HG03196 (cell line): ENCODE results near the gene KRT6C.
"Not testable (repeated sequence)": the region's sequence is repeated elsewhere in the genome, so short reads cannot be mapped to it uniquely, and the experiment has no call there.

ENCODE experiments used
- ATAC-seq: cut with Tn5 transposase; IDR thresholded peaks from one replicate; pipeline ENCODE4 v1.9.1; 2021; ENCODE audit not compliant: unreplicated experiment

KRT6C gene

DNA sequence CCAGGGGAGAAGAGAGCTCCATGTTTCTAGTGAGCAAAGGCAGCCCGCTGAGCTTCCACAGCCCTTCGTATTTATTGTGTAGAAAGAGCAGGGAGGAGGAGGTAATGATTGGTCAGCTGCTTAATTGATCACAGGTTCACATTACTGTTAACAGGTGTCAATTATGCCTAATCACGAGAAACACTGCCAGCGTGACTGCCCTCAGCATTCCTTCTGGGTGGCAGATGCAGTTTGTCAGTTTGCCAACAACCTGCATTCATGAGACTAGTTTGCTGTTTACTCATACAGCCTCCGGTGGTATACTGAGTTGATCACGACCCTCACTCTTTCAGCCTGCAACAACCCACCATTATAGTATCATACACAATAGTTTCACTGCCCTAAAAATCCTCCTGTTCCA lies 27.0 kb upstream of the KRT6C start:
- not testable (repeated sequence) for ATAC-seq

DNA sequence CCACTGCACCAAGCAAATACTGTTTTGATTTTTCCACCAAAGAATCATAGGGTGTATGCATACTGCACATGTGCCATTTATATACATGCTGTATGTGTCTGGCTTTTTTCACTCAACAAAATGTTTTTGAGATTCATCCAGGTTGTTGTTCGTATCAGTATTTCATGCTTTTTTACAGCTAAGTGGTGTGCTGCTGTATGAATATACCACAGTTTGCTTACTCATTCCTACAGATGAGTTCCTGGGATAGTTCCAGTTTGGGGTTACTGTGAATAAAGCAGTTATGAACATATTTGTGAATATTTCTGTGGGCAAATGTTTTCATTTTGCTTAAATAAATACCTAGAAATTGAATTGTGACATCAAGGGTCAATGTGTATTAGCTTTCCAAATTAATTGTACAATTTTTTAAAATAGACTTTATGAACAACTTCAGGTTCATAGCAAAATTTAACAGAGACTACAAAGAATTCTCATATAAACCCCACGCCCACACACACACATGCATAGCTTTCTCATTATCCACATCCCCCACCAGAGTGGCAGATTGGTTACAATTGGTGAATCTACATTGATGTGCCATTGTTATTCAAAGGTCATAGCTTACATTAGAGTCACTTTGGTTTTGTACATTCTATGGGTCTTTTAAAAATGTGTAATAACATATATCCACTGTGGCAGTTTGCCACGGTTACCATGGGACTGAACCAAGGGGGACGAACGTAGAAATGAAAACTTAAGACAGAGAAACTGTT lies 26.4 kb upstream of the KRT6C start:
- ATAC-seq = no peak

DNA sequence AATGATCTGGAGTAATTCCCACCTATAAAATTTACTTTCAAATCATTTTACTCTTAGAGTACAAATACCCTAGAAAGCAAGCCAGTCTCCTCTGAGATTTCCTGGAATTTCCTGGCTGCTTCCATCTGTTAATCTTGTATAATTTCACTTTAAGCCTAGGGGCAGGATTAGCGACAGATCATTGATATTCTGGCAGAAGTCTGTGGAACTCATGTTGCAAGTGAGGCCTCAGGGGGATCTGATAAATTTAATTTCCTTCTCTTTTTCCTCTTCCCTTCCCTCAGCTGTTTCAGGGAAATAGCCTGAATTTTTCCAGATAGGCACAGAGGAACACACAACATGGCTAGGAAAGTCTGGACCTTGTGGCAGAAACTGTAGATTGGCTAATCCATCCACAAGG lies 25.3 kb upstream of the KRT6C start:
- no peak for ATAC-seq

DNA sequence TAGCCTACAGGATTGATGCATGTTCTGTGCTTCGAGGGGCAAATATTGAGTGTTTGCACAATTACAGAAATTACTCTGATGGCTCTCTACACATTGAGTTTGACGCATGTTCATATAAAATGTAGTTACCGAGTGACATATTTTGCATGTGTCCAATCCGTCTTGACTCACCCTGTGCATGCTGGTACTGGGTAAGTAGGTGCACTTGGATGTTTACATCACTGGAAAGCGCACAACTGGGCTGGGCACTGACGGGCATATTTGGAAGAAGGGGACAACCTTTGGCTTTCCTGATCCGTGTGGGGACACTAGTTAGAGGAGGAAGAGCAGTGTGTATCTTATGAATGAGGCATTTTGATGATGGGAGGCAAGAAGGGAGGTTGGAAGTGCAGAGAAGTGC lies 24.4 kb upstream of the KRT6C start:
- no peak for ATAC-seq

DNA sequence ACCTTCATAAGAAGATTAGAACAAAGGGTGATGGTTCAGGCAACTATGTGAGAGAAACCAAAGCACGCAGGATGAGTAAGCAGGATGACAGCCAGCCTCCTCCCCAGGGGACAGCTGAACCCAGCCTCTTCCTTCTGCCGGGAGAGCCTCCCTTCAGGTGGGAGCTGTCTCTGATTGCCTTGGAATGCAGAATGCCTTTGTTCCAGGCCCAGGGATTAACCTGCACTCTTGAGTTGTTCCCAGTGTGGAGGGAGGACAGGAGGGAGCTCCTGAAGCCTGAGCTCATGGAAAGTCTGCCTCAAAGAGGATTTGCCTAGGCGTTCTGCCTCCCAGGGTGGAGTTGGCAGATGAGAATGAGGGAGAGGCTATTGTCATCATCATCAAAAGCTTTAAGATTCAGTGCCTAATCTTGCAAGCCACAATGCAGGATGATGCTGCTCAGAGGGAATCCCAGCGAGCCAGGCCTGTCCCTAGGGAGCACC lies 23.0 kb upstream of the KRT6C start:
- no peak for ATAC-seq

DNA sequence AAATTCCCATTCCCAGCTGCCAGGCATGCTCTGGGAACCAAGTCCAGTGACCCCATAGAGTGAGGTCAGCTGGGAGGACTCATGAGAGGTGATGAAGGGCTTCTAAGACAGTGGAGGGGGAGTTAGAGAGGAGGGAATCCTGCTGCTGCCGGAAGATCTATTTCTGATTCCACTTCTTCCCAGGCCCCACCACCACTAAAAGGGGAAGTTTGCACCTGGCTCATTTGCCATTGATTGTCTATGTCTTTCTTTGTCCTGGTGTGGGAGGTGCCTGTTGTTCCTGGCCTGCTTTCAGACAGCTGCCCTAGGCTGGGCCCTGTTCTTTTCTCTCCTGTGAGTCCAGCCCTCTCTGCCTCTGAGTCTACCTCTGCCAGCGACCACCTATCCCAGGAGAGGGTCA lies 22.4 kb upstream of the KRT6C start:
- ATAC-seq = no peak

DNA sequence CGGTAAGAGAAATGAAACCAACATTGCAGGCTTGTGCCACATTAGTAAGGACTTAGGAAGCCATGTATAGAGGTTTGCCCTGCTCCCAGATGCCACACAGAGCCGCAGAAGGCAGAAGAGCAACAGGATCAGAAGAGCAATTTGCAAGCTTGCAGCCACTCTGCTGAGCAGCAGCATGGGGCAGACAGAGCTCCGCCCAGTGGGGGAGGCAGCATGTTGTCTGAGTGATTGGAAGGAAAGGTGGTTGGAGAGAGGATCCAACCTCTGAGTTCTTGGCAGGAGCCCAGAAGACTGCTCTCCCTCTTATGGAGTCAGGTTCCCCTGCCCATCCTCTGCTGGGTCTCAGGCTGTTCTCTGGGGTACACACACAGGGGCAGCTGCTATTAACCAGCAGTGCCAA lies 21.8 kb upstream of the KRT6C start:
- ATAC-seq = no peak

DNA sequence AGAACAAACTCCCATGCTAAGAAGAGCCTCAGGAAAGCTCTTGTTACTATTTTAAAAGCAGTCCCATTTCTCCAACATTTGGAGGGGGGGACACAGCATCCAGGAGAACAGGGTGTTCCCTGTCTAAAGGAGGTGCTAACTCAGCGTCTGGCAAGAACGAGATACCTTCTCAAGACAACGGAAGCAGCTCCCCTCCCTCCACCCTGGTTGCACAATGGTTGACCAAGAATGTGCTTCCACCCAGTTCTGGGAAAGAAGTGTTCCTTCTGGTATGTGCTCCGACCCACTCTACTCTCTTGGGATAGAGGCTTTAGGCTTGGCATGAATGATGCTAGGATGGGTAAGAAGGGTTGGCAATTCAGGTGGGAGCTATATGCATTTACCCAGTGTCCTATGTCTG lies 20.9 kb upstream of the KRT6C start:
- ATAC-seq = no peak

DNA sequence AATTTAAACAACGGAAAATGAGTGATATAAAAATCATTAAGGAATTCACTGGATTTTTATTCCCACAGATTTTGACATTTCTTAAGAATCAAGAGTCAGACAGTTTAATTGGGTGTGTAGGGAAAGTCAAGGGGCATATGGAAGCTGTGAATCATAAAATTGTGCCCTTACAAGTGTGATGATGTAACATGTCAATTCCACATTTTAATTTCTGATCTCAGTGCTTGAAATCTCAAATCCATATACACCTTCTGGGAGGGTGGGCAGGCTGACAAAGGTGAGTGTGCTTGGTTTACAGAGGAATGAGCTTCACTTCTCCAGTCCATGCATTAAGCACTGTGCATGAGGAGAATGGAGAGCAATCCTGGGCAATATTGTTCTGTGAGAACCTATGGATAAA lies 20.5 kb upstream of the KRT6C start:
- ATAC-seq = no peak

DNA sequence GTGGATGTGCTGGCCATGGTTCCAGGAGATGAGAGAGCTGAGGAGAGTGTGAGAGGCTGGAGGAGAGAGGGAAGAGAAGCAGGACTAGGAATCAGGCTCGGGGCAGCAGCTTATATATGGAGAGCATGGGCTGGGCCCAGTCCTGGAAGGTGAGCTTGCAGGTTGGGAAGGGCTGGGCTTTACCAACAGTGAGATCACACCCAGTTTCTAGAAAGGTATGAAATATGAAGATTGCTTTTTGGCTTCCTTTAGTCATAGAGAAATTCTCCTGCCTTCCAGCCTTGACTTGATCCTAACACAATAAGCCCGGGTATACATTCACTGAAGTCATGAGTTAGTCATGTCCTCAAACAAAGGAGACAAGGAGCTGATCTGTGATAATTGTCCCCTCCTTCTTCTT lies 19.6 kb upstream of the KRT6C start, which contains the start of gene KRT6A:
TSS of gene KRT6A (minus strand) at position 86 of the 400 bp plus-strand sequence. CDS start at position 17, 69 bp downstream.
- ATAC-seq = no peak

DNA sequence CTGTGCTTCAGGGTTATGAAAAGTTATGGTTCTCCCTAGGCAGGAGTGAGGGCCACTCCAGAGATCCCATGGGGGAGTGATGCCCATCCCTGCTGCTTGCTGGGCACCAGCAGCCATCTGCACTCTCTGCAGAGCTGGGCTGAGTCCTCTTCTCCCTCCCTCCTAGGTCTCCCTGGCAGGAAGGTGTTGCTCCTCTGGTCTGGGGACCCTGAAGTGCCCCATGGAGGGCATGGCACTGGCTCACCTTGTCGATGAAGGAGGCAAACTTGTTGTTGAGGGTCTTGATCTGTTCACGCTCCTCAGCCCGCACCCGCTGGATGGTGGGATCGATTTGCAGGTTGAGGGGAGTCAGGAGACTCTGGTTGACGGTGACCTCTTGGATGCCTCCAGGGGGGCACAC lies 18.8 kb upstream of the KRT6C start:
- not testable (repeated sequence) for ATAC-seq

DNA sequence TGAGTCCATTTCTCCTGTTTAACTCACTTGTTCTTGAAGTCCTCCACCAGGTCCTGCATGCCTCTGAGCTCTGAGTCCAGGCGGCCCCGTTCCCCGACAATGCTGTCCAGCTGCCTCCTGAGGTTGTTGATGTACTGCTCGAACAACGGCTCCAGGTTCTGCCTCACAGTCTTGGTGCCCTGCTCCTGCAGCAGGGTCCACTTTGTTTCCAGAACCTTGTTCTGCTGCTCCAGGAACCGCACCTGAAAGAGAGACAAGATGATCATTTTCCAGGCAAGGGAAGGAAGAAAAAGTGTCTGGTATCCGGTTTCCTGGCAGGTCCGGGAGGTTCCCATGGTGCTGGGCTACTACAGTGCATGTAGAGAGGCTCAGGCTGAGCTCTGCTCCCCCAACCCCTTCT lies 17.9 kb upstream of the KRT6C start:
- not testable (repeated sequence) for ATAC-seq

DNA sequence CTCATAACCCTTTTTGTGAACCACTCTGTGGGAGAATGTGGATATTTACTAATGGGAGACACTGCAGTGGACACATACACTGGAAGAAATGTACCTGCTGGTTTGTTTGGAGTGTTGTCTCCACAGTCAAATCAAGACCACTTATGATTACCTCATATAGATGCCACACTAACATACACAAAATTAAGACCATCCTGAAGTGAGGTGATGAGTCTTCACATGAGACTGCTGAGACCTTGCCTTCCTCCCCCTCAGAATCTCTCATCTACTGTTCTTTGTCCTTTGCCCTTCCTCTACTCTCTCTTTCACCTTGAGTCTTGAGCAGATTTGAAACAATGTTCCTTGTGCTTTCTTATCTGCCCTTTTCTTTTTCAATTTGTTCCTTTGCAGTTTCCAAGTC lies 15.1 kb upstream of the KRT6C start:
- ATAC-seq = no peak

DNA sequence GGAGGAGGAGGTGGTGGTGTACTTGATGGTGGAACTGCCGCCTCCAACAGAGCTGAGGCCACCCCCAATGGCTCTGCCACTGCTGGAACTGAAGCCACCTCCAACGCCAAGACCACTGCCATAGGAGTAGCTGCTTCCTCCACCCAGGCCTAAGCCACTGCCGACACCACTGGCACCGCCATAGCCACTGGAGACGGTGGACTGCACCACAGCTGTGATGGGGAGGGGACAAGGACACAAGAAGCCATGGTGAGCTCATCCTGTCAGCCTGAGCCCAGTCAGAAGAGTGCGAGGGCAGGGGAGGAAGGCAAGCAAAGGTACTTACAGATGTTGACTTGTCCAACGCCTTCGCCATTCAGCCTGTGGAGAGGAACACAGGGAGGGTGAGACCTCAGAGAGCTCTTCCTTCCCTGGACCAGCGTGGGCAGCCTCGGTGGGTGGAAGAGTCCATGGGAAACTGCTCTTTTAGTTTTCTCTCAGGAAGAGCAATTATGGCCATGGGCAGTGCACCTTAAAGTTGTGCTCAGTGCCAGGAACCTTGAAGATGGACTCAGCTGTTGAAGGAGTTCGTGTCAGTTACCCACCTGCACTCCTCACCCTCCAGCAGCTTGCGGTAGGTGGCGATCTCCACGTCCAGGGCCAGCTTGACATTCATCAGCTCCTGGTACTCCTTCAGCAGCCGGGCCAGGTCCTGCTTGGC lies 14.3 kb upstream of the KRT6C start:
- ATAC-seq = not testable (repeated sequence)

DNA sequence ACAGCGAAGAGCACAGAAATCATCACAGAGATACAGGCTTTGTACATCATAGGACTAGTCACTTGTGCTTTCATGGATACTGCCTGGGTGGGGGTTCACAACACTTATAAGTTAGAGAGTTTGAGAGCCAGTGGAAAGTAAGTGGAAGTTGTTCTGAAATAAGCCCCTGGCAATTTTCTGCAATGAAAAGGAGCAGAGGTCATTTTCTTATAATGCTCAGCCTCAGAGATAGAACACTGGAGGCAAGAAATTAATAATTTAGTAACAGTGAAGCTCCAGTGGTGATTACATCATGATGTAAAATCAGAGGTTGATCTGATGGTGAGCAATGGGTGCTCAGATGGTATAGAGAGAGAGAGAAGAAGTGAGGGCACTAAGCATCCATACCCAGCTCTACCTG lies 13.6 kb upstream of the KRT6C start:
- no peak for ATAC-seq

DNA sequence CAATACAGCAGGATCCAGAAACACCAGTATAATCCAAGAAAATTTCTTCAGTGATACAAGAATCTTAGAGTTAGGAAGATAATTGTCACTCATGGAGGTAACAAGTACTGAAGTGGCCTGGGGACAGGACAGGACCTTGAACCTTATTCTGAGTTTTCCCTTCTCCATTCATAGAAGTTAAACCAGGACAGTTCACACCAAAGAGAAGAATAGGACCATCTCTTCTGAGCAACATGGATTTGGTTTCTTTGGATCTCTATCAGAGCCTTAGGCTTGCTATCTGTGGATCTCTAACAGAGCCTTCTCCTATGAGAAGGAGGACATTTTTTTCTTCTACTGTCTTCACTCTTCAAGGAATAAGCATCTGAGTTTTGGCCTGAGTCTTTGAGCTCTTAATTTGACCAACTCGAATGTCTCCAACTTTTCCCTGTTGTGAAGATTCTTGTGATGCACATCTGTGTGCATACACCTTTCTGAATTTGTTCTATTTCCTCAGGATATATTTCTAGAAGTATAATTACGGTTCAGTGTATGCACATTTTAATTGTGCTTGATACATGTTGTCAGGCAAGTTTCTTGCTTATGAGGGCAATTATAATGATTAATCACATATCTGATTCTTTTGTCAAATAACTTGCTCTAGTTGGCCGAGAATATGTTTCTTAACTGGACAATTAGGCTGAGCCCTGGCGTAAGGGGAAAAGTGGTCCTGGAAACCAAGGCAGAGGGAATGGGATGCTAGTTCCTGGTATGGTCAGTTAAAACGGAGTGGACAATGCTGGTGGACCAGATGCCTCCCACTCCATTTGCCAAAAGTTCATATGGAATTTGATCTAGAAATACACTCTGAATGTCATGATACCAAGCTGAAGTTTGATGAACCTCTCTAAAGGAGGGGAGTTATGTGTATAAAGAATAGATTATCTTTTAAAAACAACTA lies 12.8 kb upstream of the KRT6C start:
- ATAC-seq = no peak

DNA sequence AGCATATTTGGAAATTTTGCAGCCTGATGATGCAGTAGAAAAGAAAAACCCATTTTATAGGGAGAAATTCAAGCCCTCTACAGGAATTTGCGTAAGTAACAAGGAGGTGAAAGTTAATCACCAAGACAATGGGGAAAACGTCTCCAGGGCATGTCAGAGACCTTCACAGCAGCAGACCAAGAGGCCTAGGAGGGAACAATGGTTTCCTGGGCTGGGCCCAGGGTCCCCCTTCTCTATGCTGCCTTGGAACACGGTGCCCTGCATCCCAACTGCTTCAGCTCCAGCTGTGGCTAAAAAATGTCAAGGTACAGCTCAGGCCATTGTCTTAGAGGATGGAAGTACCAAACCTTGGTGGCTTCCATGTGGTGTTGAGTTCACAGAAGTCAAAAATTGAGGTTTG lies 6.5 kb upstream of the KRT6C start:
- ATAC-seq = no peak

DNA sequence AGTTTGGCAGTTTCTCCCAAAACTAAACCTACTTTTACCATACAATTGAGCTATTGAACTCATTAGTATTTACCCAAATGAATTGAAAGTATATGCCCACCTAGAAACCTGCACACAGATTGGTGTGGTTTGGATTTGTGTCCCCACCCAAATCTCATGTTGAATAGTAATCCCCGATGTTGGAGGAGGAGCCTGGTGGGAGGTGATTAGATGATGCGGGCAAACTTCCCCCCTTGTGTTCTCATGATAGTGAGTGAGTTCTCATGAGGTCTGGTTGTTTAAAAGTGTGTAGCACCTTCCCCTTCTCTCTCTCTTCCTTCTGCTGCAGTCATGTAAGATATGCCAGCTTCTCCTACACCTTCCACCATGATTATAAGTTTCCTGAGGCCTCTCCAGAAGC lies 4.0 kb upstream of the KRT6C start:
- ATAC-seq = no peak

DNA sequence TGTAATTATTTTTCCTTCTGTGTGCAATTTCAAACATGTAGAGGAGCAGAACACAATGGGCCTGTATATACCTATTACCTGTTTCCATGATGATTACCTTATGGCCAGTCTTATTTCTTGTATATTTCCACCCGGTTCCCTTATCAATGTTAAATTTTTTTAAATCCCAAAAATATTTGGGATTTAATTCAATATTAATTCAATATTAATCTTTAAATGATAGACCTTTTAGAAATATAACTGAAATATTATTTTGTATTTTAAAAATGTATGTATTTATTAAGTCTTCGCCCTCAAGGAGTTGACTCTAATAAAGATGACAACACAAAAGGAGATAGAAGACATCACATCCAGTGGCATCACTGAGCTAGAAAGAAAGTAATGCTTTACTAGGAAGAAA lies 607 bp upstream of the KRT6C start:
- no peak for ATAC-seq

DNA sequence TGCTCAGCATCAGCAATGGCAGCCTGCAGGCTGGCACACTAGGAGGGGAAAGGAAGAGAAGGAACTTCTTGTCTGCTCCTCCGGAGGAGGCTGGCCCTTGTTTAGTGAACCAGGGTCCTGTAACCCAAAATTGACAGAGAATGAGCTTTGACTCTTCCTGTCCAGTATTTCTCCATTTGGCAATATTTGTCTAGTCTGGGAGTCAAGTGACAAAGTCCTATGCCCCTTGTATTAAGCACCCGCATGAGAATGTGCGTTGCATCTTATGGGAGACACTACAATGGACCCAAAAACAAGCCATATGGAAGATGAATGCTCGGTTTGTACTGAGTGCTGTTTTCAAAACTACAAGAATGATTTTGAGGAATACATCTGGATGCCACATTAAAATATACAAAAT lies 3.8 kb downstream of the KRT6C start:
- ATAC-seq = no peak

DNA sequence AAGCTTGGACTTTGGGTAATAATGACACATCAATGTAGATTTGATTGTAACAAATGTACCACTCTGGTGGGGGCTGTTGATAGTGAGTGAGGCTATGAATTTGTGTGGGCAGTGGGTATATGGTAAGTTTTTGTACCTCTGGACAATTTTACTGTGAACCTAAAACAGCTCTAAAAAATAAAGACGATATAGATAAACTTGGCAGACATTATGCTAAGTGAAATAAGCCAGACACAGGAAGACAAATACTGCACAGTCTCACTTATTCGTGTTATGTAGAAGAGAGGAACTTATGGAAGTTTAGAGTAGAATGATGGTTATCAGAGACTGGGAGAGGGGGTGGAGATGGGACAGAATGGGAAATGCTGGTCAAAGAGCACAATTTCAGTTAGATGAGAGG lies 8.7 kb downstream of the KRT6C start:
- no peak for ATAC-seq
